Activated T-helper 1 cell treated with anti-CD3 and anti-CD28 coated beads, Interleukin-12 subunit alpha, Interleukin-12 subunit beta, Interleukin-2, Interleukin-4 antibody, amounts not matched to agents 30 ng/mL and 10 ng/mL and 1 ng/mL, durations not matched to agents 14 hours and 24 hours and 36 hours (primary cell): Measurements from ENCODE around the gene C11orf54. TPM values are rescaled to one million over a fixed set of nuclear protein-coding genes. Genes with fewer than 3 reads are reported as not detected.
A peak's percentile ranks its signal among the peaks of the same experiment; 100 is the strongest.

Experiments
- DNase-seq: peaks from one replicate; pipeline ENCODE4 v3.0.0; 2021; ENCODE audit warnings: low spot score
- H3K27ac Mint-ChIP-seq: one replicate; pipeline ENCODE4 v1.8.0; 2021; ENCODE audit warnings: mild to moderate bottlenecking, mixed read lengths
- H3K27me3 Mint-ChIP-seq: one replicate; pipeline ENCODE4 v1.8.0; 2022; ENCODE audit warnings: mild to moderate bottlenecking, moderate library complexity, mixed read lengths; ENCODE audit not compliant: insufficient read depth
- H3K36me3 Mint-ChIP-seq: one replicate; pipeline ENCODE4 v1.8.0; 2021; ENCODE audit warnings: low read depth, mixed read lengths
- H3K4me1 Mint-ChIP-seq: one replicate; pipeline ENCODE4 v1.8.0; 2021; ENCODE audit warnings: low read depth, mixed read lengths
- H3K4me3 Mint-ChIP-seq: one replicate; pipeline ENCODE4 v1.8.0; 2021; ENCODE audit warnings: mild to moderate bottlenecking, moderate library complexity, mixed read lengths
- H3K9me3 Mint-ChIP-seq: one replicate; pipeline ENCODE4 v1.8.0; 2021; ENCODE audit warnings: mixed read lengths
- intact Hi-C: fragments of 100-400 bp; cut with micrococcal nuclease; formaldehyde crosslinking; loops from one replicate; pipeline ENCODE4 v1.15.1; 2024
- total RNA-seq: library from RNA; stranded (reverse); gene quantifications from 2 replicates; pipeline ENCODE4 v1.2.3, GENCODE V29; 2022

Gene C11orf54
- 19.3 and 21.6 TPM in 2 replicates for total RNA-seq

DNA sequence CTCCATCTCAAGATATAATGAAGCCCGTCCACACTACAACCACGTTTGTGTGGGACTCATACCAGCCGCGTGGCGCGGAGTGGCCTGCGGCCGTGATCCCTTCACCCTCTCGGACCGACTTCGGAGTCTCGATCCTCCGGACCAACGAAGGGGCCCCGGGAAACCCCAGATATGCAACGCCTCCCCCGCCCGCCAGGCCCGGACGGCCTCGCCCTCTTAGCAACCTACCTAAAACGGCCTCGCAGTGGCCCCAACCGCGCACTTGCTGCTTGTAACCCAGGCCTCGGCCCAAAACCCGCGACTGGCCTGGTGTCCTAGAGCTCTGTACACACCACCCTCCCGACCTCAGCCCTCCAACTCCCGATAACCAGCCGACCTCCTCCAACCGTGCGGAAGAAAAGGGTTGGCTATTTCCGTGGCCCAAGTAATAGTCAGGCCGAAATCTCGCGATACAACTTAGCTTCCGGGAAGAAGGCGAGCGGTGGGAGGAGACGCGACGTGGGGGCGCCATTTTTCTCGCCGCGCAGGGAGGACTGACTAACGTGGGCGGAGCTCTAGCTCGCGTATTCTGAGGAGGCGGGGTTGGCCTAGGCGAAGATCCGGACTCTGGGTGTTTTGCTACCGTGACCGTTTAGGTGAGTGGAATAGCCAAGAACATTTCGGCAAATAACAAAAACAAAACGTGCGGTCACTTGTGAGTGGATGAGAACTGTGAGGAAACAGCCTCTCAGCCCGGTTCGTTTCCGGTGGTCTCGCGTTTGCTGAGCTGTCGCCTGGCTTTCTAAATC is at the start of gene C11orf54, which contains the start of gene TAF1D:
Gene C11orf54 (plus strand): TSS at position 579 of the 788 bp plus-strand sequence. CDS start 5,722 bp downstream, outside the sequence.
Gene TAF1D (minus strand): TSS at position 402 of the 788 bp plus-strand sequence. CDS start 2,191 bp downstream, outside the sequence.
- intact Hi-C loops: loop anchor here (1.0 to 5.0 kb wide), 9 partner anchors 43 to 1326 kb away; partner anchors contain the start of genes ANKRD49, CEP295, CWC15 and FUT4
- Mint-ChIP-seq H3K4me1 (peaks cover 53% of the 10 kb centered on the region), H3K27me3 (no peaks in the 10 kb centered on the region), H3K9me3 (no peaks in the 10 kb centered on the region), H3K27ac (peak within 1 kb of the TSS; percentile 99), H3K36me3 (peaks cover 55% of the 10 kb centered on the region), H3K4me3 (peak within 1 kb of the TSS; percentile 100)
- peak; percentile 96 for DNase-seq

DNA sequence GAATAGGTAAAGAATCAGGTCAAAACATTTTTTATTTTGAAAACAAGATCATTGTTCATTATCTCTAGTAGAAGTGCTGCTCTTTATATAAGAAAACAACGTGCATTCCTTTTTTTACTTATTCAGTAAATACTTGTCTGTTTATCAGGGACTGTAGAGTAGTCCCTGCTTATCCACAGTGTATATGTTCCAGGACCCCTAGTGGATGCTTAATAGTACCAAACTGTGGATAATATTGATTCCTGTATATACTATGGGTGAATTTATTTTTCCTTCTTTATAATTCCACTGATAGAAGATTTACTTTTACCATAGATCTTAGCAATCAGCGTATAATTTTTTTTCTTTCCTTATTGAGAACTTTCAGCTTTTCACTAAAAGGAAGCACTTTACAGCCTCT is 47.4 kb upstream of the C11orf54 start:
- intact Hi-C loops: no loop called here
- H3K9me3 Mint-ChIP-seq: no peaks in the 10 kb centered on the region
- H3K4me3 Mint-ChIP-seq: no peak overlapping the region
- peaks cover 37% of the 10 kb centered on the region for H3K36me3 Mint-ChIP-seq
- no peak overlapping the region for H3K27ac Mint-ChIP-seq
- DNase-seq: no peak
- no peaks in the 10 kb centered on the region for H3K27me3 Mint-ChIP-seq
- H3K4me1 Mint-ChIP-seq: peaks cover 11% of the 10 kb centered on the region

- Mint-ChIP-seq H3K4me1 (peaks cover 11% of the 10 kb centered on the region), H3K27ac (no peak overlapping the region), H3K9me3 (no peaks in the 10 kb centered on the region), H3K36me3 (peaks cover 37% of the 10 kb centered on the region), H3K27me3 (no peaks in the 10 kb centered on the region), H3K4me3 (no peak overlapping the region)
- intact Hi-C loops: no loop called here
- DNase-seq: no peak
Measured at GRCh38 chr11:93694557-93694956, 46.9 kb upstream of the C11orf54 start.

- no peak for DNase-seq
- peaks cover 10% of the 10 kb centered on the region for H3K4me1 Mint-ChIP-seq
- no peaks in the 10 kb centered on the region for H3K9me3 Mint-ChIP-seq
- no peak overlapping the region for H3K27ac Mint-ChIP-seq
- intact Hi-C loops: loop anchor here (5.0 kb wide), 1 partner anchor 35 kb away; no protein-coding TSS in a partner anchor
- H3K36me3 Mint-ChIP-seq: peaks cover 39% of the 10 kb centered on the region
- no peaks in the 10 kb centered on the region for H3K27me3 Mint-ChIP-seq
- H3K4me3 Mint-ChIP-seq: no peak overlapping the region
Measured at GRCh38 chr11:93697611-93698010, 43.9 kb upstream of the C11orf54 start.

- no peak for DNase-seq
Measured at GRCh38 chr11:93700830-93701229, 40.6 kb upstream of the C11orf54 start.

DNA sequence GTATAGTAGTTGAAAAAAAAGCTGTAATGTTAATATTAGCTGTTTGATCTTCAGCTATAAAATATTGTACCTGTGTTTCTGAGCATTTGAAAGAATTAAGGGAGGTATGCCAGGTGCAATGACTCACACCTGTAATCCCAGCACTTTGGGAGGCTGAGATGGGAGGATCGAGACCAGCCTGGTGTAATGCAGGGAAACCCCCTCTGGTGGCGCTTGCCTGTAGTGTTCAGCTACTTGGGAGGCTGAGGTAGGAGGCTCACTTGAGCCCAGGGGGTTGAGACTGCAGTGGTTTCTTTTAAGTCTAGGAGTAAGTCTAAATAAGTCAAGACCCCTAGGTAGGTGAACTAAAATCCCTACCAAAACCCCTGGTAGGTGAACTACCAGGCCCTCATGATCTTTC is 37.2 kb upstream of the C11orf54 start:
- Mint-ChIP-seq H3K27ac (no peak overlapping the region), H3K9me3 (peaks cover 10% of the 10 kb centered on the region), H3K27me3 (no peaks in the 10 kb centered on the region), H3K36me3 (peaks cover 61% of the 10 kb centered on the region), H3K4me1 (peaks cover 7% of the 10 kb centered on the region), H3K4me3 (no peak overlapping the region)
- no peak for DNase-seq
- intact Hi-C loops: no loop called here

More at GRCh38 chr11:93700830-93701229, 40.6 kb upstream of the C11orf54 start:
- Mint-ChIP-seq H3K27me3 (no peaks in the 10 kb centered on the region), H3K27ac (no peak overlapping the region), H3K4me3 (no peak overlapping the region), H3K36me3 (peaks cover 53% of the 10 kb centered on the region), H3K4me1 (peaks cover 10% of the 10 kb centered on the region), H3K9me3 (no peaks in the 10 kb centered on the region)
- intact Hi-C loops: no loop called here

GRCh38 chr11:93710239-93710638 is 31.2 kb upstream of the C11orf54 start:
- no peak for DNase-seq
- H3K27ac Mint-ChIP-seq: no peak overlapping the region
- peaks cover 11% of the 10 kb centered on the region for H3K4me1 Mint-ChIP-seq
- no peak overlapping the region for H3K4me3 Mint-ChIP-seq
- H3K9me3 Mint-ChIP-seq: peaks cover 31% of the 10 kb centered on the region
- intact Hi-C loops: no loop called here
- peaks cover 77% of the 10 kb centered on the region for H3K36me3 Mint-ChIP-seq
- no peaks in the 10 kb centered on the region for H3K27me3 Mint-ChIP-seq

GRCh38 chr11:93712678-93713077 is 28.8 kb upstream of the C11orf54 start:
- Mint-ChIP-seq H3K36me3 (peaks cover 75% of the 10 kb centered on the region), H3K4me3 (no peak overlapping the region), H3K27ac (no peak overlapping the region), H3K4me1 (peaks cover 17% of the 10 kb centered on the region), H3K9me3 (peaks cover 31% of the 10 kb centered on the region), H3K27me3 (no peaks in the 10 kb centered on the region)
- no peak for DNase-seq
- intact Hi-C loops: no loop called here

GRCh38 chr11:93715797-93716396 is 25.6 kb upstream of the C11orf54 start:
- peaks cover 30% of the 10 kb centered on the region for H3K4me1 Mint-ChIP-seq
- no peak overlapping the region for H3K4me3 Mint-ChIP-seq
- no peaks in the 10 kb centered on the region for H3K27me3 Mint-ChIP-seq
- peak overlapping the region; percentile 37 for H3K27ac Mint-ChIP-seq
- DNase-seq: no peak
- H3K9me3 Mint-ChIP-seq: peaks cover 5% of the 10 kb centered on the region
- peaks cover 54% of the 10 kb centered on the region for H3K36me3 Mint-ChIP-seq
- intact Hi-C loops: no loop called here

DNA sequence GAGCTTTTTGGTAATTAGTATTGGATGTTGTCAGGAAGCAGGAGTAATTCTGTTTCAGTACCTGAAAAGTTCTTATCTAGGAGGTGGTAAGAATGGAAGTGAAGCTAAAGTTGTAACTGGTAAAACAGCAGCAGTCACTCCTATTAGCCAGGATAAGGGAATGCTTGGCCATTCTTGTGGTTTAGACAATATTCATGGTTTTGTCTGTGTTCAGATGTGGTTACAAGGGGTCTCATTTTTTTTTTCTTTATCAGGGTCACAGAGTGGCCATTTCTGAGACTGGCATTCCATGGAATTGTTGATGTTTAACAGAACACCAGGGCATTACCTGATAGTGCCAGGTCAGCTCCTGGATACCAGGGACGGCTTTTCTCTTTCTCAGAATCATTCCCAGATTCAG is 24.0 kb upstream of the C11orf54 start:
- Mint-ChIP-seq H3K4me3 (no peak overlapping the region), H3K27me3 (no peaks in the 10 kb centered on the region), H3K4me1 (peaks cover 31% of the 10 kb centered on the region), H3K9me3 (no peaks in the 10 kb centered on the region), H3K36me3 (peaks cover 53% of the 10 kb centered on the region), H3K27ac (peak overlapping the region; percentile 25)
- no peak for DNase-seq
- intact Hi-C loops: no loop called here

DNA sequence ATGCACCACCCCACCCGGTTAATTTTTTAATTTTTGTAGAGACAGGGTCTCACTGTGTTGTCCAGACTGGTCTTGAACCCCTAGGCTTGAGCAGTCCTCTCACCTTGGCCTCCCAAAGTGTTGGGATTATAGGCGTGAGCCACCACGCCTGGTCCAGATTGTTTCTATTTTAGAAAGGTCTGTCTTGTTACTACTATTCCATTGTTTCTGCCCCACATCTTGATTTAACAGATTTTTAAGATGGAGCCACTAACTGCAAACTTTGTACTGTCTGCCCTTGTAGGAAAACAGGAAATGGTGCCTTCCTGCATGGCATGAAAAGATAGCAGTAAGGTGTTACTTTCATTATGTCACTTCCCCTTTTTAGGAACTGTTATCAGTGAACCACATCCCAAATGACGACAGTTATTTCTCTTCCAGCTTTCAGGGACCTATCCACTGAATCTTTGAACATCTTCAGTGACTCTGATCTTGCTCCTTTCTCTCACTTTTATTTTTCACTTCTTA is 23.4 kb upstream of the C11orf54 start:
- intact Hi-C loops: no loop called here
- H3K4me3 Mint-ChIP-seq: no peak overlapping the region

GRCh38 chr11:93719310-93719709 is 22.2 kb upstream of the C11orf54 start:
- no peak for DNase-seq
- Mint-ChIP-seq H3K27ac (peak overlapping the region; percentile 40), H3K4me3 (no peak overlapping the region), H3K9me3 (no peaks in the 10 kb centered on the region), H3K36me3 (peaks cover 44% of the 10 kb centered on the region), H3K27me3 (no peaks in the 10 kb centered on the region), H3K4me1 (peaks cover 26% of the 10 kb centered on the region)
- intact Hi-C loops: no loop called here

More for the DNA sequence above, 23.4 kb upstream of the C11orf54 start:
- H3K4me1 Mint-ChIP-seq: peaks cover 26% of the 10 kb centered on the region
- H3K27ac Mint-ChIP-seq: peak overlapping the region; percentile 66
- no peaks in the 10 kb centered on the region for H3K9me3 Mint-ChIP-seq
- no peak for DNase-seq
- H3K36me3 Mint-ChIP-seq: peaks cover 50% of the 10 kb centered on the region
- H3K27me3 Mint-ChIP-seq: no peaks in the 10 kb centered on the region

- intact Hi-C loops: loop anchor here (10.0 kb wide), 1 partner anchor 486 kb away; no protein-coding TSS in a partner anchor
- DNase-seq: no peak
- Mint-ChIP-seq H3K36me3 (peaks cover 41% of the 10 kb centered on the region), H3K4me1 (peaks cover 29% of the 10 kb centered on the region), H3K27me3 (no peaks in the 10 kb centered on the region), H3K27ac (no peak overlapping the region), H3K9me3 (no peaks in the 10 kb centered on the region), H3K4me3 (no peak overlapping the region)
Measured at GRCh38 chr11:93720522-93720921, 20.9 kb upstream of the C11orf54 start.
